HG03342 (cell line): ENCODE measurements around the gene NCAPG2.
"Not testable (repeated sequence)": the region's sequence is repeated elsewhere in the genome, so short reads cannot be mapped to it uniquely, and the experiment has no call there.

Source experiments
- ATAC-seq: cut with Tn5 transposase; IDR thresholded peaks from one replicate; pipeline ENCODE4 v1.9.1; 2021; ENCODE audit warnings: mild to moderate bottlenecking, moderate library complexity; ENCODE audit not compliant: unreplicated experiment

NCAPG2 gene

DNA sequence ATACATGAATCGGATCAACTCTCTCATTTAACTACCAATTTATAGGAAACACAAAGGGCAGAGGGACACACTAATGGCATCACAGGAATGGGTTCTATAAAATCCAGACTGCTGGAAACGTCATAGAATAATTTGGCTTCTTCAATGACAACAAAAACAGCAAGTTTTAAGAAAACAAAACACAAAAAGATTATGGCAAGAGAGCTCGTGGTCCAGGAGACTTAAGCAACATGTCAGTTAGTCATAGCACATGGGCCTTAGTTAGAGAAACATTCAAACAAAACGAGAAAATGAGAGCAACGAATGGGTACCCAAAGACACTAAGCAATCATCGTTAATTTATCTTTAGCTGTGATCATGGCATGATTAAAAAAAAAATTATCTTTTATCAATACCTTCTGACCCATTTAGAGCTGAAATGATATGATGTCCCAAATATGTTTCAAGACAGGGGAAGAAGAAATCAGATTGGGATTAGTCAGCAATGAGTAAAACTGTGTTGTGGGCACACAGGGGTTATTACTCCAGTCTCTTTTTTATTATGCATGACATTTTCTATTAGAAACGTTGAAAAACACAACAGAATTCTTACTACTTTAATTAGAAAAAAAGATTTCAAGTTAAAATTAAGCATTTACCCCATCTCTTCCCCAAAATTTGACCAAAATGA is 28.3 kb downstream of the NCAPG2 start:
- ATAC-seq = no peak

DNA sequence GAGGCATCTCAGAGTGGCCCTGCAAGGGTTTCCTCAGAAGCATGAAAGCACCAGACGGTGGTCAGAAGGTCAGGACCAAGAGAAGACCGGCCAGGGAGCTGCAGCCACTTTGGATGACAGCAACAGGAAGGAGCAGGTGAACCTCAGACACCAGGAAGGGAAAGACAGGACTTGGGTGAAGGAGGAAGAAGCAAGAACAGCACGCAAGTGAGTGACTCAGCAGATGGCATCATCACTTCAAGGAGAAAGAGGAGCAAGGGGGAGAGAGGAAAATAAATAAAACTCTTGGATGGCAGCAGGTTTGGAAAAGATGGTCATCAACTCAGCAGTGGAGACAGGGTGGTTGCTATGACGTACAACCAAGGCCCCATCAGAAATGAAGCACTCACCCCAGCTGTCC is 31.6 kb downstream of the NCAPG2 start:
- ATAC-seq = no peak

DNA sequence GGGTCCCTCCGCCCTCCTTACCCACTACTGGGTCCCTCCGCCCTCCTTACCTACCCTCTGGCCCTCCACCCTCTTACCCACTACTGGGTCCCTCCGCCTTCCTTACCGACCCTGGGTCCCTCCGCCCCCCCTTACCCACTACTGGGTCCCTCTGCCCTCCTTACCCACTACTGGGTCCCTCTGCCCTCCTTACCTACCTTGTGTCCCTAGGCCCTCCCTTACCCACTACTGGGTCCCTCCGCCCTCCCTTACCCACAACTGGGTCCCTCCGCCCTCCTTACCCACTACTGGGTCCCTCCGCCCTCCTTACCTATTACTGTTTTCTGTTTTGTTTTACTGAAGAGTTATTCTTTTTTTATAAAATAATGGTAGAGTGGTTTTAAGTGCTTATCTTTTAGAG is 36.5 kb downstream of the NCAPG2 start:
- not testable (repeated sequence) for ATAC-seq

DNA sequence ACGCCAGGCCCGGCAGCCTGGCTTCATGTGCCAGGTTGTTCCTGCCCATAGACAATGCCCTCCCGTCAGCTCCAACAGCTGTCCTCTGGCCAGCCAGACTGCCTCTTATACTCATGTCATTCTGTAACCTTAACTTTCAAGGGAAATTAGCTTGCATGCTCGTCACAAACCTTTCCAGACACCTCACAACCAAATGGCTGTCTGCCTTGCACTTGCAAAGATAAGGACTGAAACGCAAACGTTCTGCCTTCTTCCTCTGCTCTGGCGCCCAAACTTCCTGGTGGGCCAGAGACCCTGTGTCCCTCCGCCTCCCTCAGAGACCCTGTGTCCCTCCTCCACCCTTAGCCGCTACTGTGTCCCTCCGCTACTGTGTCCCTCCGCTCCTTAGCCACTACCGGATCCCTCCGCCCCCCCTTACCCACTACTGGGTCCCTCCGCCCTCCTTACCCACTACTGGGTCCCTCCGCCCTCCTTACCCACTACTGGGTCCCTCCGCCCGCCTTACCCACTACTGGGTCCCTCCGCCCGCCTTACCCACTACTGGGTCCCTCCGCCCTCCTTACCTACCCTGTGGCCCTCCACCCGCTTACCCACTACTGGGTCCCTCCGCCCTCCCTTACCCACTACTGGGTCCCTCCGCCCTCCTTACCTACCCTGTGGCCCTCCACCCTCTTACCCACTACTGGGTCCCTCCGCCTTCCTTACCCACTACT is 37.5 kb downstream of the NCAPG2 start:
- not testable (repeated sequence) for ATAC-seq

DNA sequence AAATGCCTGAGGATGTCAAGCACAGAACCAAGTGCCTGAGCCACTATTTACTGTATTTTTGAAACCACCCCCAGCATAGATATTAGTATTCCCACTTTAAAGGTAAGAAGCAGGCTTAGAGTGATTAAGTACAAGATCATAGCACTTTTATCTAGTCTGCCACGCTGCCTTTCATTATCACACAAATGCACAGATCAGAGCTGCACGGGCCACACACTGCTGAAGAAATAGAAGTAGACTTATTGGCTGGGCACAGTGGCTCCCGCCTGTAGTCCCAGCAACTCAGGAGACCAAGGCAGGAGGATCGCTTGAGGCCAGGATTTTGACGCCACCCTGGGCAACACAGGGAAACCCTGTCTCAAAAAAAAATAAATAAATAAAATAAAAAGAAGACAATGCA is 38.2 kb downstream of the NCAPG2 start:
- no peak for ATAC-seq

DNA sequence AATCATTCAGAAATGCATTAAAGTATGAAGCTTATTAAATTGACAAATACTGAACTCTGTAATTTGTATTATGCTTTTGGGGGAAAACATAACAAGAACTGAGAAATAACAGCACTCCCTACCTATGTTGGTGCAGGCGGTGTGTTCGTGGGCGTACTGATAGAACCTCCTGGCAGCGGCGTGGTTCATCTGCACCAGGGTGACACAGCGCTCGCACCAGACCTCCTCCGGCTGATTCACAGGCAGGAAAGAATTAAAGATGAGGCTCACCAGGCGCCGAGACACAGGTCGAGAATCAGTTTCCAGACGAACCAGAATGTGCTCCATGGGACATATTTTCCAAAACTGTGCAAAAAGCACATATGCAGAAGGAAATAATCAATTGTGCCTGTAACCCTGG is 40.2 kb downstream of the NCAPG2 start:
- no peak for ATAC-seq

DNA sequence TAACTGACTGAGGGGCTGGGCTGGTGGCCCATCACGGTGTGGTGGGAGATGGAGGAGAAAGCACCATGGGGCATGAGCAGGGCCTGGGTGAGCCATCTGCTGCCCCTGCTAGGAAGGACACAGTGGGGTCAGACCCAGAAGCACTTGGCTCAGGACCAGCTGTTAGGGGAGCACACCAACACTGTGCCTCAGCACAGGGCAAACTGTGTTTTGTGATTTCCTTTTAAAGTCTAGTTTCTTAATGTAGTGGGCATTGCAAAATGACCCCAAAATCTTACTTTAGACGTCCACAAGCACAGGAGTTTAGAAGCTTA is 41.2 kb downstream of the NCAPG2 start:
- ATAC-seq = no peak

DNA sequence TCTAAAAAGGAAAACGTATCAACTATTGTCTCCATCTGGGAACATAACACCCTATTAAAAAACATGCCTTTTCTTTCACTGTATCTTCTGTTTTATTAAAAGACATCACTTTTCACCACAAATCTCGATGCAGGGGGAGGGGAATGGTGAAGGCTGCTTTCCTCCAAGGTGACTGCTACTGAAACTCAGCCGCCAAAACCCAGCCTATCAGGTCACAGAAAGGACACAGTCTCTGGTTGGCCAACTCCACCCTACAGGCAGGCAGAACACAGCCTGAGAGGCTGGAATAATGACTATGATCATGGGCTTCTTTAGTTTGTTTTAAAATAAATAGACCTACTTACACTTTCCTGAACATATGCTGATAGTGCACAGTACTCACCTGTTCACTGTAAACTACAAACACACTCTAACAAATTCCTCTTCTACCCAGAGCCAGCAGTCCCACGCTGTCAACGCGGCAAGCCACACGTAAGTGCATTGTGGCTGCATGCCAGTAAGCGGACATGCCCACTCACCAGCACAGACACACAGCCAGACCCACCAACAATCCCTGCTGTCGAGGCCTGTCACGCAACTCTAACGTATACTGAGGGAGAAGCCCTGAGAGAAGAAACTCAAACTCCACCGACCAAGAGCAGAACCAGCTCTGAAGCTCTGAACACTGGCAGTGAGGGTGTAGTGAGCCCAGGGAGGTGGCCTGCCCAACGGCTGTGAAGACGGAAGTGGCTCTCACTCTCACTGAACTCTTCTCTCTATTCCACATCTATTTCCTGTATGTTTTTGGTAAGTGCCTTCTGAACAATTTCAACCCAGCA is 41.8 kb downstream of the NCAPG2 start:
- ATAC-seq = no peak

DNA sequence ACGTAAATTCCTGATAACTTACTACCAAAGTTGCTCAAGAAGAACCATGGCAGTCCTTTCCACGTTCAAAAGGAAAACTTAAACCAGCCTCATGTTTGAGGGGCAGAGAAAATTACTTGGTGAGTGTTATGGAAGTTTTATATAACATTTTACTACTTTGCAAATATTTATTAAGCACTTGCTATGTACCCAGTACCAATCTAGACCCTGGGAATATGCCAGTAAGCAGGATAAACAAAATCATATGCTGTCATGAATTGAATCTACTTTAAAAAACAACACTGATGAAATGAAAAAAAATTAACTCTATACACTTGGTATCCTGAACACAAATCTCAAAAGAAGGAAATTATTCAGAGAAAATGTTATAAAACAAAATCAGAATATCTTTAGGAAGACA is 46.1 kb downstream of the NCAPG2 start:
- no peak for ATAC-seq

DNA sequence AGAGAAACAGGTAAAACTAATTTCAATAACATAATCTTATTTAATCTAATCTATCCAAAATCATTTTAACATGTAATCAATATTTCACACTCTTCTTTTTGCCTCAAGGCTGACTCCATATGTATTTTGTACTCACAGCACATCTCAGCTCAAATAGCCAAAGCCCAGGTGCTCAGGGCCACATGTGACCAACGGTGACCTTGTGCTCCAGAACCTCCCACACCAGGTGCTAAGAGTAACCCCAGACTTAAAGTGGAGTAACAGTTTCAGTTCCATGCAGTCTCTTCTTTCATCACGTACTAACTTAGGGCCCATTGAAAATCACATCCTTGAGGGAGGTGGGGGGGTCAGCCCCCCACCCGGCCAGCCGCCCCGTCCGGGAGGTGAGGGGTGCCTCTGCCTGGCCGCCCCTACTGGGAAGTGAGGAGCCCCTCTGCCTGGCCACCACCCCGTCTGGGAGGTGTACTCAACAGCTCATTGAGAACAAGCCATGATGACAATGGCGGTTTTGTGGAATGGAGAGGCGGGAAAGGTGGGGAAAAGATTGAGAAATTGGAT is 47.3 kb downstream of the NCAPG2 start:
- peak; percentile 59 for ATAC-seq

DNA sequence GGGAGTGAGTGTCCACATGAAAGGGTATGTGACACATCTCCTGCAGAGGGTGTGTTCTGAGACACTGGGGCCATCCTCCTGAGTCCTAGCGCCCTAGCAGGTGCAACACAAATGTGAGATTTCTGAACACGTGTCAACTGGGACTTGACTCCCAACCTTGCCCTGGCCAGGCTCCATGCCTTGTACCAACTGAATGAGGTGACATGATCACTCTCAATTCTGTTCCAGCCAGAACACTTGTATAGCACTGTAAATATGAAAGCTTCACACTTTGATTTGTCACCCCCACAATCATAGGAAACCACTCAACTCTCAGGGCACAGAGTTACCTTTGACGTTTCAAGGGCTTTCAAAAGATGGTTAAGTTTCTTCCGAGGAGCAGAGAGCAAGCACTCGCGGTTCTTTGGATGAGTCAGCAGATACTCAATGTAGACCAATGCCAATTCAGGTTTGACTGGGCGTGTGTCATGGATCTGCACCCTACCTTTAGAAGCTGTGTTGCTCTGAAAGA is 48.6 kb downstream of the NCAPG2 start:
- ATAC-seq = peak; percentile 97

DNA sequence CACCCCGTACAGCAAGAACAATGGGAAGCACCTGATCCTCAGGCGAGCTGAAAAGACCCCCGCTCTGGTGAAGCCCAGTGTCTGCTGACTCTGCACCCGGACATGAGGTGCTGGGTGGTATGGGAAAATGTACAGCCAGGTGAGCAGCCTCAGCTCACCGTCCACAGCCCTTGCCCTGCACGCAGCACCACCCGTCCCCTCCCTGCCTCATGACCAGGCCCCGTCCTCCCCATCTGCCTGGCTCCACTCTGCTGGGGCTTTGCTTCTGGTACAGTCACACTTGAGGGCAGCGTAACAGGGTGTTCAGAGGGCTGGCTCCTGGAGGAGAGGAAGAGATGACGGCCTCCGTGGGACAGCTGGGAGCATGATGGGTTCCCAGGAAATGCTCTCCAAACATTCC is 49.1 kb downstream of the NCAPG2 start:
- ATAC-seq = no peak

DNA sequence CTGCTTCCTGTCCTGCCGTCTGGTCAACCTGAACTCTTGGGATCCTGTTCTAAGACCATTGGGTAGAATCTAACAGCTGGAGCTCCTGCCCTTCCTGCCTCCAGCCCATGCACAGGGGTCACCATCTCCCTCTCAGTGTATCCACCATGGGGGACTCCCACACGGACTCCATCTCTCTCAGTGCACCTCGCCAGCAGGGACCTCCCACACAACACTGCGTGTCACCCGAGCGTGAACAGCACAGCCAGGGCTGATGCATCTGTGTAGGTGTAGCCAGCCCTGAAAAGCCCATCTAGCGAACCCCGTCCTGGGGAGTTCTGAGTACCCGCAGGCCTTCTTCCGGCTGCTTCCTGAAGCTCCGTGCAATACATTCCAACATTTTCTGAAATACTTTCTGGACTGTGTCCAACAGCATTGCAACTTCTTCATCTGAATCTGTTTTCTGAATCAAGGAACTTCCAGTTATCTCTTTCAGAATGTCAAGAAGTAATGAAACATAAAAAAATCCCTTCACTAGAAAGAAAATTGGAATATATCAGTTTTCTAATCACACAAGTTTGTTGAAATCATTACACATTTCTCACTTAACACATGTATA is 52.5 kb downstream of the NCAPG2 start:
- no peak for ATAC-seq

DNA sequence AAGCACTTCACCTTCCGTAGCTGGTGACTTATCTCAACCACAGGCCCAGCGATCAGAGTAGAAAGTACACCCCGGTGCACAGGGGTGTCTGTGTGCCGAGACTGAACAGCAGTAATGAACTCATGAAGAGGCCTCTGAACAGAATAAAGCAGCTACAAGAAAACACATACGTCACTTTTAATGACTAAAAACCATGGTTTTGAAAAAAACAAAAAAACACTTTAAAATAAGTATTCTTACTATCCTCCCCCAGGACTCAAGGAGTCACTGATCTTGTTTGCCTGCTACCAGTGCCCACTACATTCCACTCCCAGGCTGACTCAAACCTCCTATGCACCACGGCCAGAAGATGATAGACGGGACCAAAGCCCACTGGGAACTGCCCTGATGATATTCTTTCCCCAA is 53.8 kb downstream of the NCAPG2 start:
- no peak for ATAC-seq

DNA sequence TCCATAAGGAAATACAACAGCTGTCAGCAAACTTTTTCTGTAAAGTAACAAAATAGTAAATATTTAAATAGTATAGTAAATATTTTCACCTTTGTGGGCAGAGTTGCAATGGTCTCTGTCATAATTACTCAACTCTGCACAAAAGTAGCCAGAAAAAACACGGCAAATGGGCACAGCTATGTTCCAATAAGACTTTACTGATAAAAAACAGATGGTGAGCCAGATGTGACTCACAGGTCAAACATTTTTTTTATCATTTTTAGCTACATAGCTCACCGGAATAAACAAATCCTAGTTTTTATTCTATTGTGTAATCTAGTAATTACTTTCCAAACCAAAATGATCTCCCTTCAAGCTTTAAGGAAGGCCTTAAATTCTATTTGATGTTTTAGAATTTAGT is 55.3 kb downstream of the NCAPG2 start:
- ATAC-seq = no peak

DNA sequence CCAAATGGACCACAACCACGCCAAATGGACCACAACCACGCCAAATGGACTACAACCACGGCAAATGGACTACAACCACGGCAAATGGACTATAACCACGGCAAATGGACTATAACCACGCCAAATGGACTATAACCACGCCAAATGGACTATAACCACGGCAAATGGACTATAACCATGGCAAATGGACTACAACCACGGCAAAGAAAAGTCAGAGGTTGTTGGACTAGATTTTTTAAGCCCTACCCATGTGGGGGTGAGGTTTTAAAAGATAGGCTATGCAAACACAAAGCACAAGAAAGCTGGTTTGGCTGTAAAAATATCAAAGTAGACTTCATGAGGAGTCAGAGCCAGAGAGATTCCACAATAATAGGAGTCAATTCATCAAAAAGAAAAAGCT is 55.8 kb downstream of the NCAPG2 start:
- ATAC-seq = no peak

DNA sequence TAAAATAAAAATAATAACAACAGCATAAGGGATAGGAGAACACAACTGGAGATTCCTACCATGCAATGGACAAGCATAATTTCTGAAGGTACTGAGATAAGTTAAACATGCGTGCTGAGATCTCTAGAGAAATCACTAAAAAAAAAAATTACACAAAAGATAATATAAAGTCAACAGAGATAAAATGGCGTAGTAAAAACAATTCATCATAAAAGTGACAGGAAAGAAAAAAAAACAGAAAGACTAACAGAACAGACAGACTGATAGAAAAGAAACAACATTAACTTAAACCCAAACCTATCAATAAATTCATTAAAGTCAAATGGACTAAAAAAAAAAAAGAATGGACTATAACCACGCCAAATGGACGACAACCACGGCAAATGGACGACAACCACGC is 56.4 kb downstream of the NCAPG2 start:
- ATAC-seq = no peak

DNA sequence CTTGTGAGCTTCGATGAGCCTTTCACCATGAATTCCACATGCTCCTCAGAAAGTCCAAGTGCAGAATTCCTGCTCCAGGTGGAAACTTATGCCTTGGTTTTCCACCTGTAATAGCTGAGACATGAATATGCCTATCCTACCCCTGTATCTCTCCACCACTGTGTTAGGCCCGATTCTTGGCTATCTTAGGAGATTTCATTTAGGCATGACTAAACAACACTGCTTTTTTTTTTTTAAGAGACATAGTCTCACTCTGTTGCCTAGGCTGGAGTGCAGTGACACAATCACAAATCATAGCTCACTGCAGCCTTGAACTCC is 57.2 kb downstream of the NCAPG2 start:
- ATAC-seq = no peak

DNA sequence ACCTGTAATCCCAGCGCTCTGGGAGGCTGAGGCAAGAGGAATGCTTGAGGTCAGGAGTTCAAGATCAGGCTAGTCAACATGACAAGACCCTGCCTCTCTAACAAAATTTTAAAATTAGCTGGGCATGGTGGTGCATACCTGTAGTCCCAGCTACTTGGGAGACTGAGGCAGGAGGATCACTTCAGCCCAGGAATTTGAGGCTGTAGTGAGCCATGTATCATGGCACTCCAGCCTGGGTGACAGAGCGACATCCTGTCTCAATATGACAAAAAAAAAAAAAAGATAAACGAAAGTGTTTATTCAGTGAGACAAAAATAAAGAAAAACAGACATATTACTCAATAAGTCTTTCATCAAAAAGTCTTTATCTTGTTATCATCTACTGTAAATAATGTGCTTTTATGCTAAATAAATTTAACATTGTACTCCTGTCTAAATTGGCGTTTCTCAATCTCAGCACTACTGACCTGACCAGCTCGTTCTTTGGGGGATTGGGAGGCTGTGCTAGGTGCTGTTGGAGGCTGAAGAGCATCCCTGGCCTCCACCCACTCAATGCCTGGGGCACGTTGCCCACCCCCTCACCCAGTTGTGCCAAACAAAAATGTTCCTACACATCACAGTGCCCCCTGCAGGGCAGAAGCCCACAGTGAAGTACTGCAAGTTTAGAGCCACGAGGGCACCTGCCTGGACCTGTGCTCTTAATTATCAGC is 57.7 kb downstream of the NCAPG2 start:
- ATAC-seq = peak; percentile 57

DNA sequence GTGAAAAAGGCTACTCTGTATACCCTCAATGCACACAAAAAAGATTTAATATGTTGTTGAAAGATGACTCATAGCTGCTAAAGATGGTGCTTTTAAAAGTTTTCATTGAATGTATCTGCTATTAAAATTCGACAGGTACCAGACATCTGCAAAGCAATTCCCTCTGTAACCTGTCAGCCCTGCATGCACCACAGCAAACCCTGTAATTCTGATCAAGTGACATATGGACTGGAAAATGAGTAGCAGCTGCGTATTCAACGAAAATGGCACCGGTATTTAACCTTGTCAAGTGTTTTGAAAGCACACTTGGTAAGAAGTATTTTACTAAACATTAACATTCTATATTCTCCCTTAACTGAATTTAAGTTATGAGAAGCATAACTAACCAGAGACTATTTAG is 58.8 kb downstream of the NCAPG2 start:
- no peak for ATAC-seq

DNA sequence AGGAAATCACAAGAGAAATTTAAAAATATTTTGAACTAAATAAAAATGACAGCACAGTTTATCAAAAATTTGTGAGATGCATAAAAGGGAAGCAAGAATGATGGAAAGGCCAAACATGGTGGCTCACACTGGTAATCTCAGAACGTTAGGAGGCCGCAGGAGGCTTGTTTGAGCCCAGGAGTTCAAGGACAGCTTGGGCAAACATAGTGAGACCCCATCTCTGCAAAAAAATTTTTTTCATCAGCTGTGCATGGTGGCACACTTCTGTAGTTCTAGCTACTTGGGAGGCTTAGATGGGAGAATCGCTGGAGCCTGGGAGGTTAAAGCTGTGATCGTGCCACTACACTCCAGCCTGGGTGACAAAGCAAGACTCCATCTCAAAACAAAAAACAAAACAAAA is 62.5 kb downstream of the NCAPG2 start:
- no peak for ATAC-seq
